ENCODE data around the gene TINAGL1.

DNA sequence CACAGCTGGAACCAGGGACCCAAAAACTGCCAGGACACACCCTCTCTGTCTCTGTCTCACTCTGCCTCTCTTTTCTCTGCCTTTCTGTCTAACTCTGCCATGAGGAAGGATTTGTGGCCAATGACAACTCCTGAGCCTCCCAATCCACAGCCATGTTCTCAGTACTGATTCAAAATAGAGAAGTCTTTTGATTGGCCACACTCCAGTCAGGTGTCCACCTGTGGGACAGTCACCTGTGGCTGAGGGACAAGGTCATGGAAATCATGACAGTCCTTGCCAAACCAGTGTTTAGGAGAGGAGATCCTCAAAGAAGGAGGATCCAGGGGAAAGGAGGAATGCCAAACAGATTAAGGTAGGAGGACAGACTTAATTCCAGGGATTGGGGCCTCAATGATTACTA is 15.8 kb downstream of the TINAGL1 start:
- TF ChIP-seq CTCF (IDR thresholded peaks at IDR 0.05; ENCODE audit: low read depth, low read length) (no peak), POLR2A (IDR thresholded peaks at IDR 0.05; ENCODE audit: extremely low read depth, insufficient read length) (no peak), MYC (IDR thresholded peaks at IDR 0.05; ENCODE audit: low read depth, low read length) (no peak)
- TF ChIP-seq, protein P1, sequence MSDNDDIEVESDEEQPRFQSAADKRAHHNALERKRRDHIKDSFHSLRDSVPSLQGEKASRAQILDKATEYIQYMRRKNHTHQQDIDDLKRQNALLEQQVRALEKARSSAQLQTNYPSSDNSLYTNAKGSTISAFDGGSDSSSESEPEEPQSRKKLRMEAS (IDR thresholded peaks at IDR 0.05; ENCODE audit: low read depth, low read length): no peak
